HCT116 (cell line): ENCODE results near the gene CHAC1. TPM values are rescaled to one million over a fixed set of nuclear protein-coding genes. Genes with fewer than 3 reads are reported as not detected.

Experiments
- ATAC-seq: fragments of 200-7000 bp; cut with Tn5 transposase; 2 replicates; pipeline ENCODE4 v1.9.1; 2020; ENCODE audit warnings: mild to moderate bottlenecking, moderate library complexity
- BruUV-seq: library from RNA; stranded (reverse); fragments of 400-500 nt; replicated peaks from 2 replicates; lab custom pipeline; 2021; lab: Mats Ljungman, UMichigan
- CTCF ChIA-PET: fragments of 300-600 bp; sonication (Branson Sonifier 250); formaldehyde crosslinking; loops from one replicate; lab custom pipeline; 2021; ENCODE audit warnings: antibody characterized with exemption; lab: Charles Lee
- POLR2A ChIA-PET: fragments of 300-600, 350-600 bp; sonication (Branson Sonifier 250); formaldehyde crosslinking; loops from one replicate; lab custom pipeline; 2021; ENCODE audit warnings: antibody characterized with exemption; lab: Charles Lee
- RAD21 ChIA-PET, 2 experiments: fragments of 300-600 bp; sonication (Branson Sonifier 250); formaldehyde crosslinking; loops; one replicate each; lab custom pipeline; 2023; ENCODE audit warnings: low total read pairs in 2 of 2; ENCODE audit not compliant: uncharacterized antibody in 2 of 2, unreplicated experiment in 2 of 2, low non-redundant PET in 1 of 2; lab: Charles Lee
- DNase-seq: peaks from one replicate; pipeline ENCODE4 v3.0.0-alpha.2; 2010; ENCODE audit warnings: low read depth, low spot score
- H2AFZ ChIP-seq: fragments of 200-600 bp; shearing (Covaris generic), sonication (generic); 2 replicates; pipeline ENCODE4 v1.6.1; 2017; ENCODE audit warnings: low read depth, mixed run types, mixed read lengths, antibody characterized with exemption, low read length; ENCODE audit not compliant: poor library complexity, severe bottlenecking
- H3K27ac ChIP-seq: 2 replicates; pipeline ENCODE4 v1.5.1; 2012; ENCODE audit warnings: low read depth, low read length
- H3K27me3 ChIP-seq: fragments of 200-600 bp; sonication (generic); 2 replicates; pipeline ENCODE4 v1.6.1; 2016; ENCODE audit warnings: mixed run types, low read length, mixed read lengths; ENCODE audit not compliant: insufficient read depth
- H3K36me3 ChIP-seq, 2 experiments: fragments of 200-500 bp in 1 of 2; fragments of 200-600 bp in 1 of 2; sonication (Bioruptor generic) in 1 of 2; sonication (generic) in 1 of 2; 2 replicates each; pipeline versions ENCODE4 v1.5.1 to v1.6.1; 2014 to 2016; ENCODE audit warnings: low read length in 2 of 2, inconsistent platforms in 1 of 2, mixed read lengths in 1 of 2, mixed run types in 1 of 2; ENCODE audit not compliant: insufficient read depth in 2 of 2, control insufficient read depth in 1 of 2
- H3K4me1 ChIP-seq, 2 experiments: fragments of 200-600 bp in 1 of 2; sonication (generic) in 1 of 2; 2 replicates each; pipeline versions ENCODE4 v1.5.1 to v1.6.1; 2012 to 2017; ENCODE audit warnings: low read length in 2 of 2, inconsistent platforms in 1 of 2, mild to moderate bottlenecking in 1 of 2, mixed read lengths in 1 of 2, mixed run types in 1 of 2, moderate library complexity in 1 of 2; ENCODE audit not compliant: insufficient read depth in 2 of 2, control insufficient read depth in 1 of 2
- H3K4me2 ChIP-seq: fragments of 200-600 bp; sonication (generic); 2 replicates; pipeline ENCODE4 v1.6.1; 2017; ENCODE audit warnings: mixed run types, low read length, mixed read lengths
- H3K4me3 ChIP-seq, 2 experiments: fragments of 200-600 bp in 1 of 2; sonication (generic) in 1 of 2; replicated peaks in 1 of 2; 2 replicates each; pipeline ENCODE4 v1.5.1; 2011 to 2016; ENCODE audit warnings: low read length in 2 of 2, control low read depth in 1 of 2, low read depth in 1 of 2, mild to moderate bottlenecking in 1 of 2, mixed read lengths in 1 of 2, mixed run types in 1 of 2
- H3K79me2 ChIP-seq: fragments of 200-600 bp; sonication (generic); 2 replicates; pipeline ENCODE4 v1.6.1; 2017; ENCODE audit warnings: mild to moderate bottlenecking, mixed run types, low read length, moderate library complexity, mixed read lengths; ENCODE audit not compliant: insufficient read depth
- H3K9ac ChIP-seq: fragments of 200-600 bp; sonication (generic); 2 replicates; pipeline ENCODE4 v1.6.1; 2016; ENCODE audit warnings: low read length, mixed read lengths
- H3K9me2 ChIP-seq: fragments of 200-600 bp; sonication (generic), shearing (Covaris generic); 2 replicates; pipeline ENCODE4 v1.6.1; 2017; ENCODE audit warnings: mixed run types, mild to moderate bottlenecking, moderate library complexity; ENCODE audit not compliant: insufficient read depth
- H3K9me3 ChIP-seq, 2 experiments: fragments of 200-500 bp in 1 of 2; fragments of 200-600 bp in 1 of 2; sonication (Bioruptor generic) in 1 of 2; sonication (generic) in 1 of 2; 2 replicates each; pipeline ENCODE4 v1.6.1; 2014 to 2017; ENCODE audit warnings: low read length in 2 of 2, mixed read lengths in 2 of 2, inconsistent platforms in 1 of 2, low read depth in 1 of 2, mild to moderate bottlenecking in 1 of 2, mixed run types in 1 of 2, moderate library complexity in 1 of 2; ENCODE audit not compliant: control insufficient read depth in 1 of 2, insufficient read depth in 1 of 2
- H4K20me1 ChIP-seq: fragments of 200-600 bp; sonication (generic), shearing (Covaris generic); 2 replicates; pipeline ENCODE4 v1.6.1; 2017; ENCODE audit warnings: mixed run types, mild to moderate bottlenecking, moderate library complexity; ENCODE audit not compliant: insufficient read depth
- CEBPB ChIP-seq: IDR thresholded peaks from 2 replicates; pipeline ENCODE4 v1.6.1; 2012; ENCODE audit warnings: low read depth
- EGR1 ChIP-seq: IDR thresholded peaks from 2 replicates; pipeline ENCODE4 v1.6.1; 2012; ENCODE audit warnings: low read depth
- EZH2 ChIP-seq: fragments of 200-600 bp; sonication (generic); IDR thresholded peaks from 2 replicates; pipeline ENCODE4 v1.6.1; 2017; ENCODE audit warnings: antibody characterized with exemption, mixed run types
- EZH2phosphoT487 ChIP-seq: fragments of 200-600 bp; IDR thresholded peaks from 2 replicates; pipeline ENCODE4 v1.6.1; 2018; ENCODE audit warnings: antibody characterized with exemption, borderline replicate concordance
- POLR2A ChIP-seq: IDR thresholded peaks from 2 replicates; pipeline ENCODE4 v1.7.0; 2011; ENCODE audit warnings: borderline replicate concordance; ENCODE audit not compliant: insufficient read depth, insufficient read length; ENCODE audit errors: extremely low read depth
- POLR2AphosphoS5 ChIP-seq: IDR thresholded peaks from 2 replicates; pipeline ENCODE4 v1.6.1; 2011; ENCODE audit warnings: mild to moderate bottlenecking, low read depth, low read length, moderate library complexity
- SIN3A ChIP-seq: IDR thresholded peaks from 2 replicates; pipeline ENCODE4 v1.6.1; 2012; ENCODE audit warnings: low read depth
- TCF7L2 ChIP-seq: IDR thresholded peaks from 2 replicates; pipeline ENCODE4 v1.7.0; 2011; ENCODE audit warnings: borderline replicate concordance, inconsistent platforms; ENCODE audit not compliant: insufficient read depth, insufficient read length; ENCODE audit errors: extremely low read depth
- YY1 ChIP-seq: IDR thresholded peaks from 2 replicates; pipeline ENCODE4 v1.6.1; 2011; ENCODE audit warnings: low read length, low read depth, moderate library complexity, mild to moderate bottlenecking; ENCODE audit not compliant: insufficient replicate concordance; ENCODE audit errors: extremely low read depth
- ZFX ChIP-seq: fragments of 450-650 bp; IDR thresholded peaks from 2 replicates; pipeline ENCODE4 v1.6.1; 2017
- ZNF274 ChIP-seq: fragments of 200-500 bp; sonication (Bioruptor generic); IDR thresholded peaks from 2 replicates; pipeline ENCODE4 v1.6.1; 2014; ENCODE audit warnings: mild to moderate bottlenecking, low read depth, low read length, inconsistent platforms
- intact Hi-C: fragments of 100-400 bp; cut with micrococcal nuclease; formaldehyde crosslinking; loops from 2 replicates; pipeline ENCODE4 v1.10.0; 2022
- total RNA-seq: library from RNA; stranded (reverse); gene quantifications from one replicate; pipeline ENCODE4 v1.2.1, GENCODE V29; 2021; ENCODE audit not compliant: unreplicated experiment
- TF ChIP-seq, protein P1 (sequence below): IDR thresholded peaks from 2 replicates; pipeline ENCODE4 v1.6.1; 2011; ENCODE audit warnings: mild to moderate bottlenecking, low read length, moderate library complexity; ENCODE audit not compliant: insufficient replicate concordance; ENCODE audit errors: extremely low read depth
- TF ChIP-seq, protein P2 (sequence below): IDR thresholded peaks from 2 replicates; pipeline ENCODE4 v1.6.1; 2012

CHAC1 gene
- total RNA-seq, 1 experiment from 2014 or later, result 58.9 TPM

DNA sequence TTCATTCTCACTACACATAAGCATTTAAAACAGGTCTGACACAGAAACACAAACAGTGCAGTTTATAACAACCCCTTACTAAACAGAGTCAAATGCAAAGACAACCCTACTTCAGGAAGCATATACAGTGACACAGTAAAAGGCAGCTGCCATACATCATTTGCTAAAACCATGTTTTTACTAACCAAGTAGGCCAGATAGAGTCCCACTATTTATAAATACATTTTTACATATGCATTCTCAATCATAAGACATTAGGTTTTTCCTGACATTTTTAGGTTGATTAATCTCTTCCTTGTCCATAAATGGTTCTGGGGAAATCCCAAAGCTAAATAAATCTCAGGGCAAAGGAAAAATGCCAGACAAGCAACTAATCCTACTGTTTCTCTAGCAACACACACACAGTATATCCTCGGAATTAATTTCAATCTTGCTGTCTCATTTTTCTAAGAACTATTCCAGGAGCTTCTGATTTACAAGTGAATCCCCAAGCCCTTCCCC is 39.0 kb downstream of the CHAC1 start:
- RAD21 ChIA-PET, result no interaction called here
- no peak overlapping the region for H3K27ac ChIP-seq
- no peaks in the 10 kb centered on the region for H3K9me2 ChIP-seq

More for the DNA sequence above, 39.0 kb downstream of the CHAC1 start:
- H3K4me1 ChIP-seq, result no peaks in the 10 kb centered on the region
- intact Hi-C loops, result no loop called here
- no peak overlapping the region for H3K4me3 ChIP-seq
- H3K9me3 ChIP-seq, result no peaks in the 10 kb centered on the region
- H3K79me2 ChIP-seq, result no peaks in the 10 kb centered on the region; the same call in 1 of the 2 replicates
- CTCF ChIA-PET, result no interaction called here
- no peak for ATAC-seq
- H4K20me1 ChIP-seq, result no peaks in the 10 kb centered on the region
- TF ChIP-seq SIN3A, result no peak
- TF ChIP-seq ZNF274, result no peak
- TF ChIP-seq YY1, result no peak
- TF ChIP-seq EGR1, result no peak
- no peak for TF ChIP-seq EZH2phosphoT487
- no peak for TF ChIP-seq ZFX
- TF ChIP-seq POLR2A, result no peak
- no peak for TF ChIP-seq TCF7L2
- TF ChIP-seq, protein P1, sequence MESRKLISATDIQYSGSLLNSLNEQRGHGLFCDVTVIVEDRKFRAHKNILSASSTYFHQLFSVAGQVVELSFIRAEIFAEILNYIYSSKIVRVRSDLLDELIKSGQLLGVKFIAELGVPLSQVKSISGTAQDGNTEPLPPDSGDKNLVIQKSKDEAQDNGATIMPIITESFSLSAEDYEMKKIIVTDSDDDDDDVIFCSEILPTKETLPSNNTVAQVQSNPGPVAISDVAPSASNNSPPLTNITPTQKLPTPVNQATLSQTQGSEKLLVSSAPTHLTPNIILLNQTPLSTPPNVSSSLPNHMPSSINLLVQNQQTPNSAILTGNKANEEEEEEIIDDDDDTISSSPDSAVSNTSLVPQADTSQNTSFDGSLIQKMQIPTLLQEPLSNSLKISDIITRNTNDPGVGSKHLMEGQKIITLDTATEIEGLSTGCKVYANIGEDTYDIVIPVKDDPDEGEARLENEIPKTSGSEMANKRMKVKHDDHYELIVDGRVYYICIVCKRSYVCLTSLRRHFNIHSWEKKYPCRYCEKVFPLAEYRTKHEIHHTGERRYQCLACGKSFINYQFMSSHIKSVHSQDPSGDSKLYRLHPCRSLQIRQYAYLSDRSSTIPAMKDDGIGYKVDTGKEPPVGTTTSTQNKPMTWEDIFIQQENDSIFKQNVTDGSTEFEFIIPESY, result no peak
- TF ChIP-seq, protein P2, sequence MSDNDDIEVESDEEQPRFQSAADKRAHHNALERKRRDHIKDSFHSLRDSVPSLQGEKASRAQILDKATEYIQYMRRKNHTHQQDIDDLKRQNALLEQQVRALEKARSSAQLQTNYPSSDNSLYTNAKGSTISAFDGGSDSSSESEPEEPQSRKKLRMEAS, result no peak
- TF ChIP-seq POLR2AphosphoS5, result no peak
- no peak for TF ChIP-seq EZH2
- TF ChIP-seq CEBPB, result no peak
- POLR2A ChIA-PET, result no interaction called here
- no TSS peak for BruUV-seq
- H2AFZ ChIP-seq, result no peak overlapping the region
- no peak overlapping the region for H3K4me2 ChIP-seq
- no peak for DNase-seq
- H3K27me3 ChIP-seq, result no peaks in the 10 kb centered on the region
- no peak overlapping the region for H3K9ac ChIP-seq
- peaks cover 23 to 47% of the 10 kb centered on the region in 2 experiments; a peak in 3 of 4 replicates for H3K36me3 ChIP-seq
